GM12878 (cell line): ENCODE results near the gene PKM. TPM values are rescaled to one million over a fixed set of nuclear protein-coding genes. Genes with fewer than 3 reads are reported as not detected.

Source experiments
- ATAC-seq: fragments of 200-7000 bp; cut with Tn5 transposase; 3 replicates; pipeline ENCODE4 v1.9.1; 2020; ENCODE audit warnings: mild to moderate bottlenecking, moderate library complexity
- Bru-seq: library from RNA; stranded (reverse); fragments of 400-500 nt; gene quantifications from one replicate; lab custom pipeline; 2021; lab: Mats Ljungman, UMichigan
- BruChase-seq, 2 experiments: library from RNA; stranded (reverse); fragments of 400-500 nt; gene quantifications; one replicate each; lab custom pipeline; 2021; lab: Mats Ljungman, UMichigan
- BruUV-seq: library from RNA; stranded (reverse); fragments of 400-500 nt; replicated peaks from 2 replicates; lab custom pipeline; 2021; lab: Mats Ljungman, UMichigan
- CTCF ChIA-PET: fragments of 300-600 bp; sonication (Branson Sonifier 250); formaldehyde crosslinking; extraction: SDS; loops from one replicate; lab custom pipeline; 2021; ENCODE audit warnings: inconsistent platforms; lab: Yijun Ruan, JAX
- POLR2A ChIA-PET: fragments of 350-600 bp; formaldehyde crosslinking; extraction: SDS; loops from one replicate; lab custom pipeline; 2021; ENCODE audit warnings: inconsistent platforms; lab: Charles Lee
- RAD21 ChIA-PET: fragments of 300-600 bp; sonication (Branson Sonifier 250); formaldehyde crosslinking; loops from one replicate; lab custom pipeline; 2023; ENCODE audit warnings: antibody characterized with exemption; ENCODE audit not compliant: unreplicated experiment; lab: Charles Lee
- SMC1A ChIA-PET: fragments of 300-600 bp; sonication (Branson Sonifier 250); formaldehyde crosslinking; loops from one replicate; lab custom pipeline; 2023; ENCODE audit not compliant: unreplicated experiment, uncharacterized antibody; lab: Charles Lee
- DNase-seq: peaks from one replicate; pipeline ENCODE4 v3.0.0-alpha.2; 2011; ENCODE audit warnings: low read depth, low spot score
- FAIRE-seq: peaks from 3 replicates; lab custom pipeline; 2011; peaks lifted over from hg19 to GRCh38; lab: Jason Lieb, UNC
- H2AFZ ChIP-seq: 2 replicates; pipeline ENCODE4 v1.6.0; 2011; ENCODE audit warnings: low read depth, low read length, control low read depth; ENCODE audit not compliant: control insufficient read depth
- H3K27ac ChIP-seq: 2 replicates; pipeline ENCODE4 v1.5.1; 2011; ENCODE audit warnings: control low read depth; ENCODE audit not compliant: control insufficient read depth, insufficient read depth
- H3K27me3 ChIP-seq, 2 experiments: replicated peaks in 1 of 2; 2 replicates each; pipeline versions ENCODE4 v1.6.0 to v1.6.1; 2011; ENCODE audit warnings: low read length in 1 of 2; ENCODE audit not compliant: control insufficient read depth in 2 of 2, insufficient read depth in 2 of 2
- H3K36me3 ChIP-seq, 2 experiments: 2 replicates each; pipeline ENCODE4 v1.5.1; 2011; ENCODE audit warnings: low read length in 1 of 2; ENCODE audit not compliant: control insufficient read depth in 2 of 2, insufficient read depth in 2 of 2
- H3K4me1 ChIP-seq: 2 replicates; pipeline ENCODE4 v1.6.1; 2011; ENCODE audit warnings: mild to moderate bottlenecking, low read length, moderate library complexity, mixed read lengths; ENCODE audit not compliant: control insufficient read depth, insufficient read depth
- H3K4me2 ChIP-seq: 2 replicates; pipeline ENCODE4 v1.6.0; 2011; ENCODE audit warnings: control low read depth; ENCODE audit not compliant: control insufficient read depth, insufficient read depth
- H3K4me3 ChIP-seq: fragments of 200-600 bp; sonication (generic); 2 replicates; pipeline ENCODE4 v1.5.1; 2016
- H3K79me2 ChIP-seq: 2 replicates; pipeline ENCODE4 v1.6.0; 2011; ENCODE audit warnings: low read length; ENCODE audit not compliant: control insufficient read depth, insufficient read depth
- H3K9ac ChIP-seq: 2 replicates; pipeline ENCODE4 v1.8.0; 2011; ENCODE audit warnings: low read length, control low read depth, mixed read lengths; ENCODE audit not compliant: control insufficient read depth, insufficient read depth
- H3K9me3 ChIP-seq: replicated peaks from 3 replicates; pipeline ENCODE4 v1.5.1; 2011; ENCODE audit warnings: mild to moderate bottlenecking, low read length; ENCODE audit not compliant: control insufficient read depth, insufficient read depth
- H4K20me1 ChIP-seq: 2 replicates; pipeline ENCODE4 v1.6.0; 2011; ENCODE audit not compliant: control insufficient read depth, insufficient read depth
- CREM ChIP-seq: IDR thresholded peaks from 2 replicates; pipeline ENCODE4 v1.6.1; 2014; ENCODE audit warnings: antibody characterized with exemption, low read depth
- E4F1 ChIP-seq: fragments of 450-650 bp; IDR thresholded peaks from 2 replicates; pipeline ENCODE4 v1.6.1; 2018; ENCODE audit warnings: borderline replicate concordance, mild to moderate bottlenecking; ENCODE audit not compliant: partially characterized antibody
- POLR2AphosphoS2 ChIP-seq: IDR thresholded peaks from 2 replicates; pipeline ENCODE4 v1.6.1; 2011; ENCODE audit warnings: low read depth, mild to moderate bottlenecking, low read length, improper control_type of control experiment, moderate library complexity
- POLR2AphosphoS5 ChIP-seq: IDR thresholded peaks from 2 replicates; pipeline ENCODE4 v1.6.1; 2011; ENCODE audit warnings: mild to moderate bottlenecking, low read length, inconsistent platforms
- RAD51 ChIP-seq: fragments of 450-650 bp; IDR thresholded peaks from 2 replicates; pipeline ENCODE4 v1.6.1; 2016; ENCODE audit warnings: moderate library complexity, mild to moderate bottlenecking, inconsistent platforms
- SMC3 ChIP-seq: IDR thresholded peaks from 2 replicates; pipeline ENCODE4 v1.6.1; 2011; ENCODE audit warnings: low read length, improper control_type of control experiment, borderline replicate concordance
- SUPT20H ChIP-seq: IDR thresholded peaks from 2 replicates; pipeline ENCODE4 v1.6.1; 2011; ENCODE audit warnings: low read depth, mild to moderate bottlenecking, low read length, moderate library complexity, borderline replicate concordance; ENCODE audit not compliant: control insufficient read depth
- WRNIP1 ChIP-seq: IDR thresholded peaks from 2 replicates; pipeline ENCODE4 v1.6.1; 2011; ENCODE audit warnings: low read depth, low read length, improper control_type of control experiment, borderline replicate concordance
- ZNF274 ChIP-seq: IDR thresholded peaks from one replicate; pipeline ENCODE4 v1.8.0; 2011; ENCODE audit not compliant: insufficient read length, insufficient read depth
- ZNF592 ChIP-seq: fragments of 450-650 bp; IDR thresholded peaks from 2 replicates; pipeline ENCODE4 v1.6.1; 2017; ENCODE audit warnings: mild to moderate bottlenecking, moderate library complexity
- WGBS: methylation state at CpG from one replicate; pipeline ENCODE4 v1.1.6; 2016; ENCODE audit warnings: low lambda C conversion rate; ENCODE audit not compliant: insufficient replicate concordance, insufficient coverage; ENCODE audit errors: missing lambda C conversion rate; 5-methylcytosine and 5-hydroxymethylcytosine counted together
- in situ Hi-C: fragments of 300-500 bp; cut with MboI; formaldehyde crosslinking; loops from 9 replicates; pipeline ENCODE4 v1.14.3; 2018; ENCODE audit warnings: mixed read lengths
- intact Hi-C: fragments of 100-400 bp; cut with micrococcal nuclease; formaldehyde crosslinking; loops from one replicate; pipeline ENCODE4 v1.14.2; 2022; ENCODE audit not compliant: unreplicated experiment
- long read RNA-seq, 2 experiments: library from polyadenylated mRNA; unstranded; transcript quantifications; one replicate each; pipeline ENCODE4 v2.0.0, GENCODE V29; 2019 to 2020
- polyA minus RNA-seq, 3 experiments: library from RNA; depleted of rRNA, polyadenylated mRNA; stranded (reverse); fragments of >200 nt; gene quantifications; 2 replicates each; pipeline ENCODE4 v1.2.3, GENCODE V29; 2011
- polyA plus RNA-seq, 11 experiments: library from polyadenylated mRNA; depleted of rRNA in 4 of 11; unstranded in 6 of 11; stranded (reverse) in 5 of 11; fragments of >200 nt; fragmentation: Nextera tagmentation in 4 of 11; fragmentation: Illumina TruSeq in 1 of 11; extraction: Ambion mirVana in 4 of 11; extraction: Trizol in 1 of 11; gene quantifications; 1 replicate in 1 of 11; 2 replicates in 10 of 11; pipeline versions ENCODE4 v1.2.1 to v1.2.3, GENCODE V29; 2011 to 2016; ENCODE audit warnings: inconsistent platforms in 2 of 11, missing spikeins in 2 of 11, low read depth in 1 of 11
- total RNA-seq, 4 experiments: library from RNA; depleted of rRNA in 3 of 4; stranded (reverse); fragments of >200 nt in 3 of 4; fragmentation: Illumina TruSeq in 1 of 4; extraction: Trizol in 1 of 4; gene quantifications; 2 replicates each; pipeline versions ENCODE4 v1.2.1 to v1.2.3, GENCODE V29; 2013 to 2021

The PKM gene
- 2,657 and 2,906 TPM in 2 replicates for total RNA-seq (2013; cell fraction: nucleolus; rRNA removed)
- total RNA-seq (2014; rRNA removed): 1,257 and 1,302 TPM in 2 replicates
- total RNA-seq (2014; rRNA removed; fragmentation: Illumina TruSeq; extraction: Trizol): 912 and 984 TPM in 2 replicates
- 1,487 and 1,505 TPM in 2 replicates for total RNA-seq (2021)
- polyA plus RNA-seq (2011; ENCODE audit: low read depth): 1,106 TPM
- polyA plus RNA-seq (2011; rRNA removed): 2,011 and 2,640 TPM in 2 replicates
- polyA plus RNA-seq (2011; cell fraction: cytosol; rRNA removed): 2,081 and 2,225 TPM in 2 replicates
- 3,305 and 4,399 TPM in 2 replicates for polyA plus RNA-seq (2011; cell fraction: nucleus; rRNA removed)
- 1,702 and 1,753 TPM in 2 replicates for polyA plus RNA-seq (2012)
- 1,523 and 1,631 TPM in 2 replicates for polyA plus RNA-seq (2014; fragmentation: Illumina TruSeq; extraction: Trizol)
- polyA plus RNA-seq (2014; fragmentation: Nextera tagmentation; extraction: Ambion mirVana): 100 to 1,000 TPM; 491 to 500 TPM
- polyA plus RNA-seq (2014; rRNA removed): 1,361 and 1,456 TPM in 2 replicates
- polyA plus RNA-seq (2016; fragmentation: Nextera tagmentation; extraction: Ambion mirVana): 1,000 to 10,000 TPM; 1,696 to 1,742 TPM
- 2,197 and 2,457 TPM in 2 replicates for polyA minus RNA-seq (2011; rRNA and poly(A)+ RNA removed)
- 720 and 815 TPM in 2 replicates for polyA minus RNA-seq (2011; cell fraction: cytosol; rRNA and poly(A)+ RNA removed)
- 1,090 and 1,249 TPM in 2 replicates for polyA minus RNA-seq (2011; cell fraction: nucleus; rRNA and poly(A)+ RNA removed)
- Bru-seq, nascent RNA: percentile 97 among the genes with signal in this experiment
- percentile 98 among the genes with signal in this experiment for BruChase-seq, experiment 1, labeled RNA remaining after a 6-hour chase
- percentile 96 among the genes with signal in this experiment for BruChase-seq, experiment 2, labeled RNA remaining after a 2-hour chase
- long read RNA-seq, experiment 1, transcript PKM-202 (11 exons, 2,318 nt): major isoform, 1,360 of 1,611 reads
- long read RNA-seq, experiment 1, partial matches to known transcripts: 71 of 1,611 reads
- long read RNA-seq, experiment 1, other reads (novel, unspliced or antisense): 176 of 1,611 reads
- long read RNA-seq, experiment 2, transcript PKM-202 (11 exons, 2,318 nt): major isoform, 96 of 149 reads
- long read RNA-seq, experiment 2, partial matches to known transcripts: 26 of 149 reads
- long read RNA-seq, experiment 2, other reads (novel, unspliced or antisense): 26 of 149 reads

- SMC1A ChIA-PET: interaction anchor here (0.9 to 1.3 kb wide), 3 partner anchors 13 to 31 kb away, joined by 3 to 5 read pairs (median 4); no protein-coding TSS in a partner anchor
- peak; percentile 84 for DNase-seq
- TF ChIP-seq POLR2AphosphoS2: peak; percentile 99
- peak; percentile 24 for TF ChIP-seq E4F1
- TF ChIP-seq SMC3: no peak
- TF ChIP-seq CREM: peak; percentile 74
- TF ChIP-seq ZNF274: no peak
- no peak for TF ChIP-seq SUPT20H
- no peak for TF ChIP-seq ZNF592
- TF ChIP-seq POLR2AphosphoS5: peak; percentile 100
- no peak for TF ChIP-seq WRNIP1
- TF ChIP-seq RAD51: no peak
Measured at GRCh38 chr15:72231066-72231832, at the start of gene PKM. TSS of gene PKM (minus strand) at chr15:72231190. CDS start at chr15:72219097, 12,093 bp downstream.

More at GRCh38 chr15:72231066-72231832, at the start of gene PKM:
- Histone ChIP-seq H3K4me1 (peaks cover 5% of the 10 kb centered on the region; the same call in 1 of the 2 replicates), H3K27ac (peak within 1 kb of the TSS; percentile 97), H3K9me3 (no peaks in the 10 kb centered on the region), H3K79me2 (peaks cover 61% of the 10 kb centered on the region), H3K4me3 (peak within 1 kb of the TSS; percentile 96), H2AFZ (peak within 1 kb of the TSS; percentile 47), H4K20me1 (no peaks in the 10 kb centered on the region), H3K9ac (peak within 1 kb of the TSS; percentile 95), H3K36me3 (peaks cover 0 to 9% of the 10 kb centered on the region in 2 experiments; a peak in 2 of 4 replicates), H3K4me2 (peak within 1 kb of the TSS; percentile 92), H3K27me3 (no peaks in the 10 kb centered on the region)
- ChIA-PET CTCF (interaction anchor here (1.0 to 1.6 kb wide), 2 partner anchors 31 to 118 kb away, joined by 4 to 6 read pairs; no protein-coding TSS in a partner anchor), POLR2A (interaction anchor here (0.7 to 2.2 kb wide), 7 partner anchors 9 to 1064 kb away, joined by 3 to 10 read pairs (median 3); no protein-coding TSS in a partner anchor), RAD21 (interaction anchor here (0.5 to 1.6 kb wide), 5 partner anchors 12 to 121 kb away, joined by 3 to 4 read pairs (median 3); no protein-coding TSS in a partner anchor)
- FAIRE-seq: no peak
- under 1% methylated on average over 60 of the region's 67 CpGs for WGBS
- intact Hi-C loops: loop anchor here (1.0 kb wide), 1 partner anchor 41 kb away; the partner anchor contains the start of gene PARP6
- BruUV-seq: no TSS peak
- in situ Hi-C loops: no loop called here
- ATAC-seq: peak; percentile 57
